Measurements from ENCODE around the gene MAFG.

The MAFG gene

DNA sequence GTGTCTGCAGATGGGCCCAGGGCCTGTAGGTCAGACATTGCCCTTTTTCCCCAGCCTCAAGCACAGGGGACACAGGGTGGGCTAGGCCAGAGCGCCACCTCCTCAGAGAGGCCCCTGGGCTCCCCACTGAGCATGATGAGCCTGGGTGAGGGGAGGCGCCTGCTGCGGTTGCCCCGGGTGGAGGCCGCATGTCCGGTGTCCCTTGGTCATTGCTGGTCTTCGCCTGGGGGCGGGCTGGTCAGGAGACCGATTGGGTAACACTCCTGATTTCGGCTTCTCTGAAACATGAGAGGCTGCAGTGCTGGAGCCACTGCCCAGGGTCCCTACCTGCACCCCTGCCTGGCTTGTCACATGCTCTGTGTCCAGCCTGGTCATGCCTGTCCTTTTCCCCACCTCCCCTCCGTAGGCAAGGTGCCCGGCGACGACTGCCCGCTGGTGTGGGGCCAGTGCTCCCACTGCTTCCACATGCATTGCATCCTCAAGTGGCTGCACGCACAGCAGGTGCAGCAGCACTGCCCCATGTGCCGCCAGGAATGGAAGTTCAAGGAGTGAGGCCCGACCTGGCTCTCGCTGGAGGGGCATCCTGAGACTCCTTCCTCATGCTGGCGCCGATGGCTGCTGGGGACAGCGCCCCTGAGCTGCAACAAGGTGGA is 27.9 kb downstream of the MAFG start:
- no peak for DNase-seq (ENCODE audit: low read depth in 2 of 2, low spot score in 1 of 2)

DNA sequence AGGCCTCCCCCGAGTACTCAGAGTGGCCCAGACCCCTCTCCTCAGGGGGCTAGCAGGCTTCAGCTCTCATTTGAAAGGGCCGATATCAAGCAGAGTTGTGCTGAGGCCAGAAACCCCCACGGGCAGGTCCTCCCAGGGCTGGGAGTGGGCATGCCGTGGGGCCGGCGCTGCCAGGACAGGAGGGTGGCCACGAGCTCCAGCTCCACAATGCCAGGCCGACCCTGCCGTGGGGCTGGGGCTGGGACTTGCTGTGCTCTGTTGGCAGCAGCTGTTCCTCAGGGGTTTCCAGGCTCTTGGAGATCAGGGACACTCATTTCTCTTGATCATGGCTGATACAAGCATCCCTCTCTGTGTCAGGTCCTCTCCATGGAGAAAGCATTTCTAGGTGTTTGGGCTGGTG is 28.6 kb downstream of the MAFG start:
- DNase-seq (ENCODE audit: low read depth in 2 of 2, low spot score in 1 of 2), result no peak

DNA sequence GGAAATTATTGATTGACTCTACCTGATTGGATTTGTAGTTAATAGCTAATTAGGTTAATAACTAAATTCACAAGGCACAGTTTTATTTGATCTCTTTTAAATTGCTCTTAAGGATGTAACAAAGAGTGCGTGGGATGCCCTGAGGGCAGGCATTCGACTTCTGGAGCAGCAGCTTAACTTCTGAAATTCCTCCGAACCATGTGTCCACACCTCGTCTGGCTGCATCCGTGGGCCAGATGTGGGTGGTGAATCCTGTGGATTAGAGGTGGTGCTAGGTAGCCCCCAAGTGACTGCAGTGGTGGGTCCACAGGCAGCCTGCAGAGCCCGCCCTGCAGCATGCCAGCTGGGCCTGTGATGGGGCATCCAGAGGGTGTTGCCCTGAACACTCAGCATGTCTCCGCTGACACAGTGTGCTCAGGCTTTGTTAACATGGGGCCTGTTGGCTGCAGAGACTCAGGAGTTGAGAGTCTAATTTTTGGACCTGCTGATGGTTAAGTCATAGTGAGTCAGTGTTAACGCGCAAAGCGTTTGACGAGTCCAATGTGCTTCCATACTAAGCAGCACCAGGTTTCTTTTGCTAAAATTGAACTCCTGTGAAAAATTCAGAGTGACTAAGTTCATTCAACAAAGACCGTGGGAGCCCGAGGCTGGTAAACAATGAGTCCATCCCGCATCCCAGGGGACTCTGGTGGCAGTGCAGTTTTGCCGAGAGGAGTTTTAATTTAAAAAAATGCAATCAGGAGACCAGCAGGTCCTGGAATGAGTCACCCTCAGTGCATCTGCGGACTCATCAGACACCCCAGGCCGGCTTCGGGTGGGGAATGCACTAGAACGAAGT is 29.3 kb downstream of the MAFG start:
- DNase-seq (ENCODE audit: low read depth in 2 of 2, low spot score in 1 of 2), result no peak

DNA sequence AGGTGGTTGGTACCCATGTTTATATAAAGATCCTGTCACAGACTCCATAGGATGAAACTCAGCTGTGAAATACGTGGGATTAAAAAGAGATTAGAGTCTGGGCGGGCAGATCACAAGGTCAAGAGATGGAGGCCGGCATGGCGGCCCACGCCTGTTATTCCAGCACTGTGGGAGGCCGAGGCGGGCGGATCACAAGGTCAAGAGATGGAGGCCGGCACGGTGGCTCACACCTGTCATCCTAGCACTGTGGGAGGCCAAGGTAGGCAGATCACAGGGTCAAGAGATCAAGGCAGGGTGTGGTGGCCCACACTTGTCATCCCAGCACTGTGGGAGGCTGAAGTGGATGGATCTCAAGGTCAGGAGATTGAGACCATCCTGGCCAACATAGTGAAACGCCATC is 32.1 kb downstream of the MAFG start:
- DNase-seq (ENCODE audit: low read depth in 2 of 2, low spot score in 1 of 2), result no peak

DNA sequence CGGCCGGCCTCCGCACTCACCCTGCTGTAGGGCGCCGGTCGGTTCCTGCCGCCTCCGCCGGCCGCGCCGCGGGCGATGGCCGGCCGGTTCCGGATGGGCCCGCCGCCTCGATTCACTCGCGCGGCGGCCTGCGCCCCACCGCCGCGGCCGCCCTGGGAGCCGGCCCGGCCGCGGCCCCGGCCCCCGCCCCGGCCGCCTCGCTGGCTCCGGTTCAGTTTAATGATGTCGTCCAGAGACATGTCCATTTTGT is 36.3 kb downstream of the MAFG start:
- no peak for DNase-seq (ENCODE audit: low read depth in 2 of 2, low spot score in 1 of 2)

DNA sequence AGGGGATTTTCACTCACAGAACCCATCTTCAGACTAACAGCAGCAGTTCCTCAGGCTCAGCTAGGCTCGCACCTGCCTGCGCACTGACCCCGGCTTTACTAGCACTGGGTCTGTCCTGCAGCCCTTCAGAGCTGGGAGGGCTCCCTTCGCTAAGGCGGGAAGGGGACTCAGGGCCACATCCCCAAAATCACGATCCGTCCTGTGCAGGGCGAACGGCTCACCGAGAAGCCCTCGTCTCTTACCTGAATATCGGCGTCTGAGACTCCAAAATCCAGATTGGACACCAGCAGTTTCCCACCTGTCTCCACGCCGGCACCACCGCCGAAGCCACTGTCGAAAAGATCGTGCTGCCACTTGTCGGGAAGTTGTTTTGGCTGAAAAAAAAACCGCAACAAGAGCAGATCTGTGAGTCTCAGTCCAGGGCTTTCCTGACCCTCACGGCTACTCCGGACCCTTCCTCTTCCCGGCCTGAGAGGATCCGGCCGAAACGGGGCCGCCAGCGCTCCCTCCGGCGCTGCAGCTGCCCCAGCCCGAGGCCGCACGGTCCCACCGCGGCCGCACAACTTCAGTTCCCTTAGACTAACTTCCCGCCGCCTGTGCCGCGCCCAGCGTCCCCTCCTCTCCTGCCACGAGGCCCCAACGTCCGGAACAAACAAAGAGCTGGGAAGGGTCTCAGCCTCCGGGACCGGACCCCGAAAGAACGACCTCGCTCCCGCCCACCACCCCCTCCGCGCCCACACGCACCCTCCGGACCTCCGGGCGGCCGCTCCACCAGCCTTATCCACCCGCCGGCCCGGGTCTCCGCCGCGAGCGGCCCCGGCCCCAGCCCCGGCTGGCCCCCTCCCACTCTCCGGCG is 36.9 kb downstream of the MAFG start:
- DNase-seq (ENCODE audit: low read depth in 2 of 2, low spot score in 1 of 2), result no peak

DNA sequence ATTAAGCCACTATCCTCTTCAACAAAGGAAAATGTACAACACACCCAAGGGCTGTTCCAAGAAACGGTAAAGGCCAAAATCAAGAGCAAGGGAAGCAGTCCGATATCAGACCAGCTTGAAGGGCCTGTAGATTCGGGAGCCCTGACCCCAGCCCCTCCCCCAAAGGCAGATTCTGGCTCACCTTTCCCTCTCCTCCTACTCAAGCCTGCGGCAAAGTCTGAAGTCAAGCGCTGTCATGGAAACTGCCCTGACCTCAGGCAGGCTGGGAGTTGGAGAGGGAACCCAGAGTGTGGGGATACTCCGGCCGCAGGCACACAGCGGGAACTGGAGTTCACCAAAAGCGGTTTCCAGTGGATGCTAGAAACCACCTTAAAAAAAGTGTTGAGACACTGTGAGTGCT is 37.9 kb downstream of the MAFG start:
- DNase-seq (ENCODE audit: low read depth in 2 of 2, low spot score in 1 of 2), result no peak

DNA sequence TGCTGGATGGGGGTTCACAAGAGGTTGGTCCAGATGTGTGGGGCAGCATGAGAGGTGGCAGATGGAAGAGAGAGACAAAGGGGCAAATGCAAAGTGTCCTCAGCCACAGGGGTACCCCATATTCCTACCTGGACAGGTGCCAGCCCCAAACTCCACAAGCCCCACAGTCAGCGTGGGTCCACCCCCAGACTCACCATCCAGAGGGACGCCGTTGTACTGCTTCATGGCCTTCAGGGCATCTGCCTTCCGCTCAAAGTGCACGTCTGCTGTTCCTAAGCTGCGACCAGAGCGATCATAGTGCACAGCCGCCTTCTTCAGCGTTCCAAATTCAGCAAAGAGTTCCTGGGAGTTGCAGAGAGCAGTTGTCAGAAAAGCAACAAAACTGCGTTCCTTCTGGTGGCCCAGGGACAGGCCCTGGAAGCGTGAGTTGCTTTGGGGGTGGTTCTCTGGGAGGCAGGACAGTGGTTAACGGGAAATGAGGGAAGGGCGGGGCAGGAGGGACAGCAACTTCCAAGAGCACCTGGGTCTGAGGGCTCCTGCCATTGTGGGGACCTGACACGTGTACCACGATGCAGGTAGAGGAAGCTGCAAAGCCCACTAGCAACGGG is 38.4 kb downstream of the MAFG start:
- DNase-seq (ENCODE audit: low read depth in 2 of 2, low spot score in 1 of 2), result no peak

DNA sequence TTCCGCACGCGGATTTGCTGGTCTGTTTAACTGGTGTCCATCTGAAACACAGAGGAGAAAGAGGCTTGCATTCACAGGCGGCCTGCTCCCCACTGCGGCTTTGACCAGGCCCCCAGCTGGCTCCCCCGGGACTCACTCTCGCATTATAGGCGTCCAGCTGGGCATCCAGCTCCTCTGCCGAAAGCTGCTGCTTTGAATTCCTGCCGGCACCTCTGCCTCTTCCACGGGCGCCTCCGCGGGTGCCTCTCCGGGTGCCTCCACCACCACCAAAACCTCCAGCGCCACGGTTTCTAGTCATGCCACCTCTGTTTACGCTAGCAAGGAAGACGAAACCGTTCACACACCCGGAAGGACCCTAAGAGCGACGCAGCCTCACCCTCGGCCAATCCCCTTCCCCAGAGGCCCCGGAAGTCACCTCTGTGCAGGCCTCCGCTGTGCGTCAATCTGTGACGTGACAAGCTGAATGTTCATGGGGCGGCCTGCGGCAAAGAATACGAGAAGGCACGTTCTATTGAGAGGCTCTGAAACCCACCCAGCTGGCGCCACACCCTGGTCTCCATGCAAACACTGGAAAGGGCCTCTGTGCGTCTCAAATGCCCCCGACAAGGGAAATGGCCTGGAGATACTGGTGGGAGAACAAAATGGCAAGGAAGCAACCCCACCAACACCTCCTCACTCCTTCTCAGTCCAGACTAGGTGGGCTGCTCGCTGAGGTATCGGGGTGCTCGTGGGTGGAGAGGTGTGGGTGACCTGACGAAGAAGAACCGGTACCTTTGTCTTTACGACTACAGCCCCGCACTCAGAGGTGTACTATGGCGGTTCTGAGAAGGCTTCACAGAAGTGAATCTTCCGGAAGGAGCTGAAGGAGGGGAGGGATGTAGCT is 39.2 kb downstream of the MAFG start:
- no peak for DNase-seq (ENCODE audit: low read depth in 2 of 2, low spot score in 1 of 2)

DNA sequence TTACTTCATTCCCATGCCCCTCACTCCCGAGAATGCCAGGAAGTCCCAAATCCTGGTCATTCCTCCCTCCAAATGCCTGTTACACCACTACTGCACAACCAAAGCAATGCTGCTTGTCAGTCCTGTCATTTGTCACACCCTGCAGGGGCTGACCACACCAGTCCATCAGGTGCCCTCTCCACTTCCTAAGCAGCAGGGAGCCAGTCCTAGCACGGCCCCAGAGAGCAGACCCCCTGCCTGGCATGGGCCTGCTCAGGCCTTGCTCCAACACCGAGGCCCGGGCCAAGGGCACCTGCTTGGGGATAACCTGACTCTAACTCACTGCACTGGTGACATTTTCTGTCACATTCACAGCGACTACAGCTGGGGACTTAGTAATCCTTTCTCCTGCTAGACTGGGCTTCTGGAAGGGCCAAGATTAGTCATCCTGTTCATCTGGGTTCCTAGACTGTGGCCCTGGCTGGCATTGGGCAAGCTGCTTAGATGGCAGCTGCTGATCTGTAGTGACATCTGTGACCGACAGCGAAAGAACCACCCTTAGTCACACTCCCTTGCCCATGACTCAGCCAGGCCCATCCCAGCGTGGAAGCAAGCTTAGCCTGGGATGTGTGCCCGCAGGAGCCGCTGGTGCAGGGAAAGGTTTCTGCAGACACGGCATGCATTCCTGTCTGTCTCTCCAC is 41.5 kb downstream of the MAFG start:
- no peak for DNase-seq (ENCODE audit: low read depth in 2 of 2, low spot score in 1 of 2)

DNA sequence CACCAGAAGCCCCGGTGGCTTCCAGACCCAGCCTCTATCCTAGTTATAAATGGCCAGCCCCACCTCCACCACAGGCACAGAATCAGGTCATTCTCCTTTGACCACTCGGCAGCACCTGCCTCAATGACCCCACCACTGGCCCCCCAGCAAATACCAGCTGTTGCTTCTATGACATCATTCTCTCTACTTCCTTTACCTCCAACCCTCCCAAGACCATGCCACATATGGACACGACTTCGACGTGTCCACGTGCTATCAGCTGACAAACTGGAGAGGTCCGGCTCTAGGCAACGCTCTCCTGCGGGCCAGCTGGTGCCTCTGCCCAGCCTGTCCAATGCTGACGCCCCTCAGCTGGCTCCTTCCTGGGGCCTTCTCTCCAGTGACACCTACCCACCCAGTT is 42.1 kb downstream of the MAFG start:
- no peak for DNase-seq (ENCODE audit: low read depth in 2 of 2, low spot score in 1 of 2)

DNA sequence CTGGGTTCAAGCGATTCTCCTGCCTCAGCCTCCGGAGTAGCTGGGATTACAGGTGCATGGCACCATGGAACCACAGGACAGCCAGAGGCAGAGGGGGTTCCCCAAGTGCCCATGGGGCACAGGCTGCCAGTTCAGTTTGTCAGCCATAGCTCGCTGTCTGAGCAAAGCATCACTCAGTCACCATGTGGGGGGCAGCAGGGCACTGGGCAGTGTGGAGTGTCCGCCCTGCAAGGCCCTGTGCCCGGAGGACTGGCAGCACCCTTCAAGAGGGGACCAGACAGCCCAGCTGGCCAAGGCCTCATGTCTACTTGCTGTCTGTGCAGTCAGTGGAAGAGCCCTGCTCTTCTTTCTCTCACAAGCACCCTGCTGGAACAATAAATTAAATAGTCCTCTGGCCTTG is 42.6 kb downstream of the MAFG start:
- DNase-seq (ENCODE audit: low read depth in 2 of 2, low spot score in 1 of 2), result no peak

DNA sequence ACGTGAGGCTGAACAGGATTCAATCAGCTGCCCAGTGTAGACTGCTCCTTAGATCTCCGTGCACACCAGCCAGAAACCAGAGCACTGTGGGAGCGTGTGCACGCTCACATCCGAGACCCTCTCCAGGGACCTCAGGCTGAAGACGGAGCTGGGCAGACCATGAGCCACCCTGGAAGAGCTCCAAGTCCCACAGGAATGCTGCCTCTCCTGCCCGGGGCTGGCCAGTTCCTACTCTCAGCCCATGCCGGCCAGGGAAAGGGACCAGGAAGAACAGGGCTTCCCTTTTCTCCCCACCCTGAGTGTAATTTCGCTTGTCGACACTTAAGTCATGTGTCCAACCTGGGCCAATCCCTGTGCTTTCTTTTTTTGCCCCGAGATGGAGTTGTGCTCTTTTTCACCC is 43.0 kb downstream of the MAFG start:
- DNase-seq (ENCODE audit: low read depth in 2 of 2, low spot score in 1 of 2), result no peak

DNA sequence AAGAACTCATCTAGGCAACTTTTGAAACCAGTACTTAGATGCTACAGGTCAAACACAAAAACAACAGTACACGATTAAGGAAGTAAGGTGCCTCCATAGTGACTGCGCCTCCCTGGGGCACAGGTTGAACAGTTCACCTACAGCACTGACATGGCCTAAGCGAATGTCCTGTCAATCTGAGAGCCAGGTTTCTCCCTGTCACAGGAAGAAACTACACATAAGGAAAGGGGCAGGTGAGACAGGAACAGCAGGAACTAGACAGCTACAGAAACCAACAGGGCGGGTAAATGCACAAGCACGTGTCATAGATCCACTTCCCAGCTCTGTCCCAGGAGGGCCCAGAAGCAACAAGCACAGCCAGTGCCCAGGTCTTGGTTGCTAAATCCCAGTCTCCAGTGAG is 48.4 kb downstream of the MAFG start:
- DNase-seq (ENCODE audit: low read depth in 2 of 2, low spot score in 1 of 2), result no peak

DNA sequence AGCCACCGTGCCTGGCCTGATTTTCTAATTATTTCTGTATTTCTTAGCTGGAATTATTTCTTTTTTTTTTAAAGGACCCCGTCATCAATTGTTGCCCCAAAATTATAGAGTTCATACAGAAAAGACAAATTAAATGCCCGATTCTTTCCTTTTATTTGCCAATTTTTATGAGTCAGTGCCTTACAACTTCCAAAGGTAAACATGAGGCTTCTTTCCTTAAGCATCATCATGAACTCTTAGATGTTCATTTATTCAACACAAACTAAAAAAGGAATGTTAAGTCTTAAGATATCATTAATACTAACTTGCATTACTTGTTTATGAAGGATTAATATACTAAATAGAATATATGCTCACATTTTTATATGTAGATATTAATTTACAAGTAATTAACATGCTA is 49.2 kb downstream of the MAFG start:
- no peak for DNase-seq (ENCODE audit: low read depth in 2 of 2, low spot score in 1 of 2)

DNA sequence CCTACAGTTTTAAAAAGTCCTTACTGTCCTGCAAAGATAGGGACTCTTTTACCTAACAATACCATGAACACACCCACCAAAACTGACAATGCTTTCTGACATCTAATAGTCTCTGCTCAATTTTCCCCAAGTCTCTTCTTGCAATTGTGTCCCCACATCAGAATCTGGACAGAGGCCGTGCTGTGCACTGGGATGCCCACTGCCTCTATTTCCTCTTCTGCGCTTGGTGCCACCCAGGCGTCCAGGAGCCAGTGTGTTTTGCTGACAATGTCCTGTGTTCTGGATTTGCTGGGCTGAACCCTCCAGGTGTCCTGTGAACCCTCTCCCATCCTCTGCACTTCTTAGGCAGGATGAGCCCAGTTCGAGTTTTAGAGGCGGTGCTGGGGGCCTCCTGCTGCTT is 50.0 kb downstream of the MAFG start:
- no peak for DNase-seq (ENCODE audit: low read depth in 2 of 2, low spot score in 1 of 2)

DNA sequence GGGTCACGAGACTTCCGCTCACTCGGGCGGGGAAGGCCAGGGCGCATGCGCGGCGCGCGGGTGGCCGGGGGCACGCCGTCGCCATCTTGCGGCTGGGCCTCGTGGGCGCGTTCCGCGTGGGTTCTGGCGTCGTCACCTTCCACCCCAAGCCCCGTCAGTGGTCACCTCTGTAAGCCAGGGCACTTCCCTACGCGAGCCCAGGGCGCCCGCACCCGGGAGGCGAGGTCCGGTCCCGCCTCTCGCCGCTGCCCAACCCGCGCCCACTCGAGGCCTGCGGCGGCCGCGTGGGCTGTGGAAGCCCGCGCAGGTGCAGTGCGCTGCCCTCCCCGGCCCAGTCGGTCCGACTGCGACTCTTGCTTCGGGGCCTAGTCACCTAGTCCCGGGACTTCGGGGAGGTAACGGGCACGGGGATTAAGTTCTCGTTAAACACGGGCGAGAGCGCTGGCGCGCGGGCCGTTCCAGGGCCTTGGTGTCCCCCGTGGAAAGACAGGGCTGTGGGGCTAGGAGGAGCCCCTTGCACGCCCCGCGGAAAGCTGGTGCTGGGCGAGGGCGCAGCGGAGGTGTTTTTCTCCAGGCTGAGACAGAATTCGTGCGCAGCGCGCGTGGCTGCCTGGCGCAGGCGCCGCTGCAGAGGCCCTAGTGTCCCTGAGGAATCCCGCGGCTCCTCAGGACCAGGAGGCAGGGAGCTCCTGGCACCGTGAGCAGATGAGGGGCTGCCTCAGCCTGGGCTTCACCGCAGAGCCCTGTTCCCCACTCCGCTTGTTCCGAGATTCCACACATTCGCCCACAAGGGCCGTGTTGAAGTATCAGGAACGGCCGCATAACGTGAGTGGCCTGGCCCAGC is 55.9 kb downstream of the MAFG start:
- DNase-seq (ENCODE audit: low read depth in 2 of 2, low spot score in 1 of 2), result peak; percentile 91 to 95

DNA sequence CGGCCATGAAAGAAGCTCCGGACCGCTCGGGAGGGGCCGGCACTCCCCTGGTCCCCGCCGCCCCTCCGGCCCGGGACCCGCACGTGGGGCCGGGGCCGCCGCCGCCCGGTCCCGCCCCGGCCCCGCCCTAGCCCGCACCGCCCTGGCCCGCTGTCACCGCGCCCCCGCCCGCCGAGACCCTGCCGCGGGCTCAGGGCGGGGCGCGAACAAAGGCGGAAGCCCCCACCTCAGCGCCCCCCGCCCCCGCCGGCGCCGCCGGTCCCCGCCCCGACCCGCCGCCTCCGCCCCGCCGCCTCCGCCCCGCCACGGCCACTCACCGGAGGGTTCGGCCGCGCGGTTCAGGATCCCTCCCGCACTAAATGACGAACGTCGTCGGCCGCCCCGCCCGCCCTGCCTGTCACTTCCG is 56.6 kb downstream of the MAFG start, which contains the start of gene ARHGDIA:
ARHGDIA (minus strand) TSS at position 357 of the 406 bp plus-strand sequence. CDS start 1,407 bp downstream, outside the sequence.
- DNase-seq (ENCODE audit: low read depth in 2 of 2, low spot score in 1 of 2), result no peak
